ENCODE data around the gene DSCAML1.
"Not testable (repeated sequence)": the region's sequence is repeated elsewhere in the genome, so short reads cannot be mapped to it uniquely, and the experiment has no call there.

DSCAML1 gene

GRCh38 chr11:117766576-117766975, 30.4 kb downstream of the DSCAML1 start:
- in situ Hi-C loops (cut with HindIII; ENCODE audit: low sequenced_read_pairs) = no loop called here

- in situ Hi-C loops (cut with HindIII; ENCODE audit: low sequenced_read_pairs) = no loop called here
Measured at GRCh38 chr11:117766026-117766425, 31.0 kb downstream of the DSCAML1 start.

- in situ Hi-C loops (cut with HindIII; ENCODE audit: low sequenced_read_pairs) = no loop called here
Measured at GRCh38 chr11:117765068-117765467, 31.9 kb downstream of the DSCAML1 start.

GRCh38 chr11:117763465-117763864, 33.6 kb downstream of the DSCAML1 start:
- in situ Hi-C loops (cut with HindIII; ENCODE audit: low sequenced_read_pairs) = not testable (repeated sequence)

- in situ Hi-C loops (cut with HindIII; ENCODE audit: low sequenced_read_pairs) = no loop called here
Measured at GRCh38 chr11:117761993-117762392, 35.0 kb downstream of the DSCAML1 start.

GRCh38 chr11:117759305-117759704, 37.7 kb downstream of the DSCAML1 start:
- in situ Hi-C loops (cut with HindIII; ENCODE audit: low sequenced_read_pairs) = loop anchor here (5.0 kb wide), 1 partner anchor 42 kb away; no protein-coding TSS in a partner anchor

GRCh38 chr11:117754030-117754429, 43.0 kb downstream of the DSCAML1 start:
- in situ Hi-C loops (cut with HindIII; ENCODE audit: low sequenced_read_pairs) = no loop called here

- in situ Hi-C loops (cut with HindIII; ENCODE audit: low sequenced_read_pairs) = no loop called here
Measured at GRCh38 chr11:117752721-117753237, 44.2 kb downstream of the DSCAML1 start.

- in situ Hi-C loops (cut with HindIII; ENCODE audit: low sequenced_read_pairs) = no loop called here
Measured at GRCh38 chr11:117752071-117752470, 44.9 kb downstream of the DSCAML1 start.

- in situ Hi-C loops (cut with HindIII; ENCODE audit: low sequenced_read_pairs) = no loop called here
Measured at GRCh38 chr11:117750916-117751662, 45.9 kb downstream of the DSCAML1 start.

GRCh38 chr11:117750357-117750756, 46.7 kb downstream of the DSCAML1 start:
- in situ Hi-C loops (cut with HindIII; ENCODE audit: low sequenced_read_pairs) = no loop called here

- in situ Hi-C loops (cut with HindIII; ENCODE audit: low sequenced_read_pairs) = no loop called here
Measured at GRCh38 chr11:117749541-117749910, 47.5 kb downstream of the DSCAML1 start.

GRCh38 chr11:117748771-117749540, 48.1 kb downstream of the DSCAML1 start:
- in situ Hi-C loops (cut with HindIII; ENCODE audit: low sequenced_read_pairs) = no loop called here

GRCh38 chr11:117747892-117748291, 49.1 kb downstream of the DSCAML1 start:
- in situ Hi-C loops (cut with HindIII; ENCODE audit: low sequenced_read_pairs) = no loop called here

- in situ Hi-C loops (cut with HindIII; ENCODE audit: low sequenced_read_pairs) = no loop called here
Measured at GRCh38 chr11:117745346-117745745, 51.7 kb downstream of the DSCAML1 start.

- in situ Hi-C loops (cut with HindIII; ENCODE audit: low sequenced_read_pairs) = no loop called here
Measured at GRCh38 chr11:117744471-117745150, 52.4 kb downstream of the DSCAML1 start.

GRCh38 chr11:117743121-117743815, 53.7 kb downstream of the DSCAML1 start:
- in situ Hi-C loops (cut with HindIII; ENCODE audit: low sequenced_read_pairs) = no loop called here

GRCh38 chr11:117738246-117738957, 58.6 kb downstream of the DSCAML1 start:
- in situ Hi-C loops (cut with HindIII; ENCODE audit: low sequenced_read_pairs) = loop anchor here (5.0 kb wide), 2 partner anchors 39 to 106 kb away; no protein-coding TSS in a partner anchor

- in situ Hi-C loops (cut with HindIII; ENCODE audit: low sequenced_read_pairs) = loop anchor here (5.0 kb wide), 2 partner anchors 42 to 103 kb away; no protein-coding TSS in a partner anchor
Measured at GRCh38 chr11:117735350-117735977, 61.6 kb downstream of the DSCAML1 start.
